Measurements from ENCODE around the gene LANCL3.
"Not testable (repeated sequence)": the region's sequence is repeated elsewhere in the genome, so short reads cannot be mapped to it uniquely, and the experiment has no call there.

LANCL3 gene

DNA sequence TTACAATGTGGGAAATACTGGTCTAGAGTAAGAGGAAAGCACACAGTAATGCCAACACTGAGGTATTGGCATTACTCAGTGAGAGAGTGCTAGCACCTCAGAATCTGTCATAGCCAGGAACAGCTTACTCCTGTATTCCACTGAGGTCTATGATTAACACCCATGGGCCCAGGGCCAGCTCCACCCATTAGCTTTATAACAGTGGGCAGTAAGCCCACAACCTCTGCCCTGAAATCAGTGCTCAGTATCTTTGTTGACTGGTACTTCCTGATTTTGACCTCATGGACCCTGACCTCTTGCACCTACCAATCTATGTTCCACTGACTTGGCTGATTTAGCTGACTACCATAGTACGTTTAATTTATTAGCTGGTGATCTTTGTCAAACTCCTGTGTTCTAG, 56.1 kb downstream of the LANCL3 start:
- DNase-seq, result no peak

DNA sequence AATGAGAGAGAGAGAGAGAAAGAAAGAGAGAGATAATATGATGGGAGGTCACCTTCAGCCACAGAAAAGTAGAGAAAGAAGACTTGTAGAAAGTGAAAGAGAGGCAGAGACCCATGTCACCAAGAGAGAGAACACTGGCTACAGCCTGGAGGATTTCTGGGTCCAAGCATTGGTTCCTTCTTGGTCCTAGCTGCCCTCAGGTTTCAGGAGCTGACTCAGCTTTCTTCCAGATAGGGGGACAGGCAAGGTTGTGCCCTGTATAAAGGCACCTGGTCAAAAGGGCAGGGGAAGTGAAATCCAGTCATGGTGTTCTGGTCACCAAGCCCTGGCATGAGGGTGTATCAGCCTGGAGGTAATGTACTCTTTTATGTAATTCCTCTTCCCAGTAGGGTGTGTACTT, 66.6 kb downstream of the LANCL3 start:
- DNase-seq, result no peak

- no peak for DNase-seq
These were observed 68.7 kb downstream of the LANCL3 start for GRCh38 chrX:37640142-37640541.

DNA sequence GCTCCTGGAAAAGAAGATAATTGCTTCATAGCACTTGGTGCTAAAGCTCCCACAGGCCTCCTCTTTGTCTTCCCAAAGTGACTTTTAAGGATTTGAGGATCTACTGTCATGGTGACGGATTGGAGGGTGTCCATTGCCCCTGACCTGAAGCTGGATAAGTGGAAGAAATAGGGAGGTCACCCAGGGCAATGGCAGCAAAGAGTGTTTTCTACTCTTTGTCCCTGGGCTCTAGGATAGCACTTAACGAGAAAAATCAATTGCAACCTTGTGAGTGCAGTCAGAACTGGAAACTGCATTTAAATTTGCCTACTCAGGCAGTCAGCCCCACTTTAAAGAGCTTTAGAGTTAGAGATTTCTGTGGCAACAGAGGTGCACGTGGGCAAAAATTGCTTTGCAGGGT, 70.4 kb downstream of the LANCL3 start:
- DNase-seq, result no peak

DNA sequence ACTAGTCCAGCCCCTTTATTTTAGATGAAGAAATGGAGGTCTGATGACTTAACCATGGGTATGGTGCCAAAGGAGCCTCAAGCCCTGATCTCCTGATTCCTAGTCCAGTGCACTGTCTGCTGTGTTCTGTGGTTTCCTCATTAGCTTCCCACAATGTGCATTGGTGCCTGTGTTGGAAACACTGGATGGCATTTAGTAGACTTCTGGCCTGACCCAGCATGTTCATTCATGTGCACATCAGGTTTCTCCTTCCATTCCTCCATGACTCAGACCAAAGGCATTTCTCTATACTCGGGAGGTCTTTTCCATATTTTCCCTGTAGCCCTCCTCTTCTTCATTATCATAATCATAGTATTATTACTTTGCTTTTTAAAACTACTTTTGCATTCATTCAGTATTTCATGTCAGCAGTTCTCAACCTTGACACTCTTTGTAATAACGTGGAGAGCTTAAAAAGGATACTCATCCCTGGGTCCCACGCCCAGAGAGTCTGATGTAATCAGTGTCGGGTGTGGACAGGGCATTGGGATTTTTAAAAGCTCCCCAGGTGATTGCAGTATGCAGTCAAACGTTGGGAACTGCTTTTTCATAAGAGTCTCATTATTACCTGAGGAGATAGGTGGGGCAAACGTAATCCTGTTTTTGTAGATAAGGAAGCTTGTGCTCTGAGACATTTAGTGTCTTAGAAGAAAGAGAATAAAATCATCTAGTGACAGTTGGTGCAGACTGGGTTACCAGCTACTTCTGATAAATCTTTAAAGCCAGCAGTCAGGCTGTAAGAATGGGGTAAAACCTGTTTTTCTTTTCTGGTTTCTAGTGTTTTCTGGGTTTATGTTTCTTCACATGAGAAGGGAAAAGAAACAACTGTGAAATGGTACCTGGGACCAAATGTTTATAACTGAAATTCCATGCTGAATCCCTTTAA, 73.2 kb downstream of the LANCL3 start:
- no peak for DNase-seq

- DNase-seq, result no peak
These were observed 74.8 kb downstream of the LANCL3 start for GRCh38 chrX:37646254-37646653.

DNA sequence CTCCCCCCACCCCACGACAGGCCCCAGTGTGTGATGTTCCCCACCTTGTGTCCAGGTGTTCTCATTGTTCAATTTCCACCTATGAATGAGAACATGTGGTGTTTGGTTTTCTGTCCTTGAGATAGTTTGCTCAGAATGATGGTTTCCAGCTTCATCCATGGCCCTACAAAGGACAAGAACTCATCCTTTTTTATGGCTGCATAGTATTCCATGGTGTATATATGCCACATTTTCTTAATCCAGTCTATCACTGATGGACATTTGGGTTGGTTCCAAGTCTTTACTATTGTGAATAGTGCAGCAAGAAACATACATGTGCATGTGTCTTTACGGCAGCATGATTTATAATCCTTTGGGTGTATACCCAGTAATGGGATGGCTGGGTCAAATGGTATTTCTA, 79.4 kb downstream of the LANCL3 start:
- DNase-seq, result not testable (repeated sequence)

DNA sequence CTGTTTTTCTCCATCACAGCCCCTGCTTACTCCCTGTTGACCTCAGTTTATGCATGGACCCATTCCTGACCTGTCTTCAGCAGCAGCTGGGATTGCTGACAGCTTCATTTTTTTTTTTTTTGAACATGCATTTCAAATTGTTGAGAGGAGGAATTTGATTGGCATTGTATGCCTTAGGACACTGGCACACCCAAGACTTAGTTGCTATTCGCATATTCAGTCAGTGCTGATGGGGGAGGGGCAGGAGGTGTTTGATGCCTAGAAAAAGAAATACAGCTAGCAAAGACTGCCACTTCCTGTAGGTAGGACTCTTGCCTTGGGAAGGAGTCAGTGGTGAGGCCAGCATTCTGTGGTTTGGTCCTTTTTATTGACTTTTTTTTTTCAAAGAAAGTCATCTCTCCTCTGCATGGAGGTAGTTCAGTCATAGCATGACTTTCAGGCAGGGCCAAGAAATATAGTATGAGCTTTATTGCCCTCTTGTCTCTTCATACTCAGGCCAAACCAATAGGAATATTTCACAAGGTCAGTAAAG, 80.5 kb downstream of the LANCL3 start:
- DNase-seq, result no peak

DNA sequence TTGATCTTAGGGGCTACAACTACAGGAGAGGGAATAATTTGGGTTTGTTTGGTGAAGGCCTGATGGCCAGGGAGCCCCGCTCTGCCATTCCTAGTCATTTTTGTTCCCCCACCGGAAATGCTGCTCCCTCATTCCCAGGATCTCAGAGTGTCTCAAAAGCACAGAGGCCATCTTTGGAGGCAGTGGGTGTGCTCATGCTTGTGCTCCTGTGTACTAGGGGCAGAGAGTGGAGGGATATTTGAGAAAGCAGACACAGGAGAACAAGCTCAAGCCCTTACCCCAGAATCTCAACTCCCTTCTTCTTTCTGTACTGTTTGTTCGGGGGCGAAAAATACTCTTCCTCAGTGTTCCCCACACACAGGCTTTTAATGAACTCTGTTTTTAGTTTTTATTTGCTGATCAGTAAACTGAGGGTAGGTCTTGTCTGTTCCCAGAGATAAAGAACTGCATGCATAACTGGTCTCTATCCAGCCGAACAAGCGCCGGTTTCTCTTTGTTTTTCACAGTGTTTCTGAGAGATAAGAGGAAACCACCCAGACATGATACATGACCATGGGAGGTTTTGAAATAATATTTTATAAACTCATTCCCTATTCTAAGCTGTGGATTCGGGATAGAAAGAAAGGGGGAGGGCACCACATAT, 81.2 kb downstream of the LANCL3 start:
- no peak for DNase-seq

DNA sequence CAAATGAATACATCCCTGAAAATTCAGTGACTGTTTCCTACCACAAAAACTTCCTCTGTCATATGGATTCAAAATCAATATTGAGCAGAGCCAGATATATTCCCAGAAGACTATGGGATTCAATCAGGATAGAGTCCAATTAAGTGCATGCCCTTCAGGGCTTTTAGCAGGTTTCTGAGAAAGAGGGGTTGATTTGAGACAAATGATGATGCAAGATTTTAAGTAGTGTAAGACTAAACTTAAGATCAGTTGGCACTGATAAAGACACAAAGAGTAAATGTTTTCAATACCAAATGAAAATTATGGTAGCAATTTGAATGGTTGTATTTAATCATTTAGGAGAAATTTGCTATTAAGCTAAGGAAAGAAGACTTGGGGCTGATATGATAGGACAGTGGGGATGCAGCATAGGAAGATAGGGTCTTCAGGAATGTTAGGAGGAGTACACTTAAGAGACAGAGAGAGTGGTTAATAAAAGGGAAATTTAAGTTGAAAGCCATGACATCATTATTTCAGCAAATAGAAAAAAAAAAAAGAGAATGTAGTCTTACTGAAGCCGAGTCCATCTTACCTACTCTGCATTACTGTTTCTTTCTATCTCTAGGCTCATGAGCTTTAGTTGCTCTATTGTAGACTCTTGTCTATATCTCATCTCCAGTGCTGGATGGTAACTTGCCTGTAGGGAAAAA, 82.1 kb downstream of the LANCL3 start:
- no peak for DNase-seq

DNA sequence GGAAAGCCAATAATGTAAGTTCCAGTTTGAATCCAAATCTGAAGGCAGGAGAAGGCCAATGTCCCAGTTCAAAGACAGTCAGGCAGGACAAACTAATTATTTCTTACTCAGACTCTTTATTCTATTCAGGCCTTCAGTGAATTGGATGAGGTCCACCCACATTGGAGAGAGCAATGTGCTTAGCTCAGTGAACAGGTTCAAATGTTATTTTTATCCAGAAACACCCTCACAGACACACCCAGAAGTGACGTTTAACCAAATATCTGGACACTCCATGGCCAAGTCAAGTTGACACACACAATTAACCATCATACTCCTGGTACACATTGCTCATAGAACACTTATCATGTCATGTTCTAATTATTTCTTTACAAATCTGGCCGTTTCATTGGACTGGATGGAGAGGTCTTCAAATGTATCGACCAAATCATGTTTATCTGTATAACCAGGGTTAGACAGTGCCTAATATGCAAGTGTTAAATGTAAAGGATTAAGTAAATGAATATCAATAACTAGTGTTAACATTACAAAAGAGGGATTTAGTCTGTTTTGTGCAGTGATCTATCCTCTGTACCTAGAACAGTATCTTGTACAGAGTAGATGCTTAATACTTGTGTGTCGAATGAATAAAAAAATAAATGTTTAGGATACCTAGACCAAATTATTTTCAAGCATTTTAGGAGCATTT, 87.0 kb downstream of the LANCL3 start:
- no peak for DNase-seq

DNA sequence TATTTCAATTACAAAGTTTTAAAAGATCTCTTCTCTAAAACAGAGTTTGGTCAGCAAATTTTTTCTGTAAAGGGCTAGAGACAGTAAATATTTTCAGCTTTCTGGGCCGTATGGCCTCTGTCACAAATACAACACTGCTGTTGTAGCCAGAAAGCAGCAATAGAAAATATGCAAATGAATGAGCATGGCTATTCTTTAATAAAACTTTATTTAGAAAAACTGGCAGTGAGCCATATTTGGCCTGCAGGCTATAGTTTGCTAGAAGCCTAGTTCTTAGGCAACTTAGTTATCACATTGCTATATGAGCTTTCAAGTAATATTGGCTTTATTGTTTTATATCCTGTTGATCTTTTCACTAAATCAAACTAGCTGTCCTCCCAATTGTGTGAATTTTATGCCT, 87.6 kb downstream of the LANCL3 start:
- no peak for DNase-seq

DNA sequence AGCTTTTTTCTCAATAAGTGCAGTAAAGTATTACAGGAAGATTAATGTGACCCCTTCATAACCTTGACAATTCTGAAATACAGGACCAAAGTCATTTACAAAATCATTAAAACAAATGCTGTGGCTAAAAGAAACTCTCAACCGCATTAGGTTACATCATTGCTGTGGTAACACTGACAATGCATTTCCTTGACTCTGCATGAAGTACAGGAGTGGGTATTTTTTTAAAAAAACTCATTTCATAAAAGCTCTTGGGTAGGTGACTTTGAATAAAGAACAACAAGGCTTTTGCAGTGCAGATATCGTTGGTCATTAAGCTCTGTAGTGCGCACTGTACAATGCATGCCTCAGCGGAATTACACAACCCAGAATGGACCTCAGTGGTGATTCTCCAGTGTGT, 90.7 kb downstream of the LANCL3 start:
- no peak for DNase-seq

- DNase-seq, result no peak
These were observed 95.1 kb downstream of the LANCL3 start for GRCh38 chrX:37666516-37666915.

DNA sequence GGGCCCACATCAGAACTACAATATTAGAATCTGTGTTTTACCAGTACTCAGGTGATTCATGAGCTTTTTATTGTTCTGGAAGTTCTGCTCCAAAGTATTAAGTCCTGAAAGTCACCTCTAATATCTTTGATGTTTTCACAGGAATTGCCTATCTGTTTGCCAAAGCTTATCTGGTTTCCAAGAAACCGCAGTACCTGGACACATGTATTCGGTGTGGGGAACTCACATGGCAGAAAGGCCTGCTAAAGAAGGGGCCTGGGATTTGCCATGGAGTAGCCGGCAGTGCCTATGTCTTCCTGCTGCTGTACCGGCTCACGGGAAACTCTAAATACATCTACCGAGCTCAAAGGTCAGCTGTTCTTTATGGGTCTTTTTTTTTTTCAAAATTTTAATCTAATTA, 95.7 kb downstream of the LANCL3 start:
- DNase-seq, result no peak

- DNase-seq, result no peak
These were observed 101.1 kb downstream of the LANCL3 start for GRCh38 chrX:37672563-37672962.

DNA sequence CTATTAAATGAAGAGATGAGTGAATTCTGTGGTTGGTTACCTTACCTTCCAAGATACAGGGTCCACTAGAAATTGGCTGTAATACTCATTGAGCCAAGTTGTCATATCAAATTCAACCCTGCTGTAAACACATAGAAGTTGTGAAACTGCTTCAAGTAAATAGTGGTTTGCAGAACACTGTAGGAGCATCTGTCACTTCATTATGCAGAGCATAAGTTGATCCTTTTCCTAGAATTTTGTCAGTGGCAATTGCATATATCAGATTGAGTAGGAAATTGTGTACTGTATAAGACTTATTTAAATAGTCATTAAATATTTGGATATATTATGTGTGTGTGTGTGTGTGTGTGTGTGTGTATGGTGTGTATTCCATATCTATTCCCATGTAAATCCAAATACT, 105.3 kb downstream of the LANCL3 start:
- no peak for DNase-seq

GRCh38 chrX:37677243-37677642, 105.8 kb downstream of the LANCL3 start:
- DNase-seq, result no peak

GRCh38 chrX:37677765-37678164, 106.3 kb downstream of the LANCL3 start:
- DNase-seq, result no peak

GRCh38 chrX:37678574-37678973, 107.1 kb downstream of the LANCL3 start:
- DNase-seq, result no peak

GRCh38 chrX:37679230-37679629, 107.8 kb downstream of the LANCL3 start:
- DNase-seq, result no peak

GRCh38 chrX:37679888-37680287, 108.4 kb downstream of the LANCL3 start:
- no peak for DNase-seq

GRCh38 chrX:37684426-37684825, 113.0 kb downstream of the LANCL3 start:
- no peak for DNase-seq
